NCI-H1105 (cell line): ENCODE measurements around the gene ZBTB7C.
"Not testable (repeated sequence)": the region's sequence is repeated elsewhere in the genome, so short reads cannot be mapped to it uniquely, and the experiment has no call there.

Experiments used
- DNase-seq: peaks from one replicate; lab custom pipeline; 2025; lab: John Stamatoyannopoulos, UW

ZBTB7C gene

DNA sequence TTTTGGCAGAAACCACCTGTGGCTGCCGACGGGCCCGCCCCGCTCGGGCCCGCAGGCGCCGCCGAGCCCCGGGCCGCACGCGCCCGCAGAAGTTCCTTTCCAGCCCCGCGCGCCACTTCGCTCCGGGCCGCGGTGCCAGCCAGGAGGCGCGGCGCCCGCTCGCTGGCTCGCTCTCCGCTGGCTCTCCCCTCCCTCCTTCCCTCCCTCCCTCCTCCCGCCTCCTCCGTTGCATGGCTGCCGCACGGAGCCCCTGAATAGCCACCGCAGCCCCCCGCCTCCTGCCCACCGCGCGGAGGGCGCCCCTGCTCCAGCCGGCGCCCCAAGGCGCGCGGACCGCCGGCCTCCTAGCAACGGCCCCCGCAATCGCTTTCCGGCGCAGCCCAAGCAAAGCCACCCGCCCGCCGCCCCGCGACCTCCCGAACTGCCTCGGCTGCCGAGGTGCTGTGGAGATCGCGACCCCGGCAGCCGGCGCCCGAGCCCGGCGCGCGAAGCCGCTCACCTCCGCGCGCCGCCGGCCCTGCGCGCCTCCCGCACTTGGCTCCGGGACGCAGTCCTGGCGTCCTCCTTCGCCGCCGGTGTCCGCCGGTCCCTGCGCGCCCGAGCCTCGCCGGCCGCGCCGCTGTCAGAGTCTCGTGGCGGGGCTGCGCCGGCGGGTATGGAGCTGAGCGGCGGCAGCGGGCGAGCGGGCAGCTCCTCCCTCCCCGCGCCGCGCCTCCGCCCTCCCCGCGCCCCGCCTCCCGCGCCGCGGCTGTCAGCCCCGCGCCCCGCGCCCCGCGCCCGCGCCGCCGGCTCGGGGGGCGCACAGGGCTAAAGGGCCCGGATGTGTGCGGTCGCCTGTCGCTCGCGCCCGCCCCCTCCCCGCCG lies at the start of gene ZBTB7C:
TSS of gene ZBTB7C (minus strand) at position 657 of the 864 bp plus-strand sequence.
- peak; percentile 19 for DNase-seq

DNA sequence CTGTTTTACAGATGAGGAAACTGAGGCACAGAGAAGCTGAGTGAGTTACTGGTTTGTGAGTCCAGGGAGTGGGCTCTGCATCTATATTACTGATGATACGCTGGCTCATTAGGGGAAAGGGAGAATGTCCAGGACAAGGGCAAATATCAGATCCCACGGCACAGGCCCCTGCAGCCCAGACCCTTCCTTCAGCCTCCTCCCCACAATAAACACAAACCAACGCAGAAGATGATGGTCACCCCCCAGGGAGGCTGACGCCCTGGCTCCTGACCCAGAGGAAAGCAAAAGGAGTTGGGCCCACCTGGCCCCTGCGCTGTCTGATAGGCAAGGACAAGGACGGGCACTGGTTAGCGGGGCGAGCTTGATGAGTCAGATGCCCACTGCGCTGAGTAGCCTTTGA lies 47.7 kb upstream of the ZBTB7C start:
- DNase-seq, result no peak

DNA sequence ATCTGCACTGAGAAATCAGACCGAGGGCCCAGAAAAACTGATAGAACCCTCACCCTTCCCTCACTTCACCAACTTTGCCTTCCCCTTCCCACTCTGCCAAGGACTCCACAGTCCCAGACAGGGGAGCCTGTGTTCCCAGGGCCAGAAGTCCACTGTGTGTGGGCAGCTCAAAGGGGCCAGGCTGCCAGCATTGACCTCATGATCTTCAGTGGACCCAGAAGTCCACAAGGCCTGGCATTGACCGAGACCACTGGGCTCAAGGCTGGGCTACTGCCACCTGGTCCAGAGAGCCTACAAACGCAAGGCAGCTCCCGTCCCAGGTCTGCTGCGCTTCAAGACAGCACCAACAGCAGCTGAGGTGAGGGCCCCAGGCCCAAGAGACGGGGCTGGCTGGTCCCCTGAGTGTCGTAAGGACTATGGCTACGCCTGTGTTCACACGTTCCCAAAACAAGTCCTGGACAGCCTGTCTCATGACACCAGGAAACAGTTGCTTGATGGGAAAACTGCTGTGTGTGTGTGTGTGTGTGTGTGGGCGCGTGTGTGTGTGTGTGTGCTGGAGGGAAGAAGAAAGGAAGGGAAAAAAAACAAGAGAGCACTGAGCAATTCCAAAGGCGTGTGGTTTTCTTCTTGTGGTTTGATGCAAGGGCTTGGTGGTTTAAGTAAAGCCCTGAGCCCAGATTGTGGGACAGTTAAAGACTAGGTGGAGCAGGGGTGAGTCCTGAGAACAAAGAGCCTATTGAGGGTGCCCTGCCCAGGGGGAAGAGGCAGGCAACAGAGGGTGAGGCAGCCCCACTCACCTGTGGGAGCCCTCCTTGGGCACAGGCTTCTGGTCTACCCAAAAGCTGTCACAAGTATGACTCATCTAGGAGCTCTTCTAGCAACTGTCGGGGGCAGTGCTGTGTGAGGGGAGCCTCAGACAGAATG lies 46.6 kb upstream of the ZBTB7C start:
- DNase-seq, result no peak

DNA sequence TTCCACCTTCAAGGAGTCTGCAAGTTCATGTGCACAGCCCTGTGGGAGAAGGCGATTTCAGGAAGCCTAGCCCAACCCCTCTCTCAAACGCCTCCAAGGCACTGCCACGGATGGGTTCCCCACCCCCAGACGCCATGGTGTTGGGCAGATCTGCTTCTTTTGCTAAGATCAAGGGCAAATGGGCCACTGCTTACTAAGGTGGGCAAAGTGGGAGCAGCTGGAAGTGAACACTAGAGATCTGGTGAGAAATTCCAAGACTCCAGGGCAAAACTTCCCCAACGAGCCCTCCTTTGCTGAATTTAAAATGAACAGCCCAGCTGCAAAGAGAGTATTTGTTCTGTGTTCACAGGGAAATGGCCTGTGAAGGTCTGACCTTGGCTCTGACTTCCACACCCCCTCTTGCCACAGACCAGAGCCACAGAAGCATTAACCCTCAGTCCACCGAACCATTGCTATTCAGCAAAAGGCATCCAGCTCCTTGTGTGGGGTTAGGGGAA lies 45.1 kb upstream of the ZBTB7C start:
- no peak for DNase-seq

DNA sequence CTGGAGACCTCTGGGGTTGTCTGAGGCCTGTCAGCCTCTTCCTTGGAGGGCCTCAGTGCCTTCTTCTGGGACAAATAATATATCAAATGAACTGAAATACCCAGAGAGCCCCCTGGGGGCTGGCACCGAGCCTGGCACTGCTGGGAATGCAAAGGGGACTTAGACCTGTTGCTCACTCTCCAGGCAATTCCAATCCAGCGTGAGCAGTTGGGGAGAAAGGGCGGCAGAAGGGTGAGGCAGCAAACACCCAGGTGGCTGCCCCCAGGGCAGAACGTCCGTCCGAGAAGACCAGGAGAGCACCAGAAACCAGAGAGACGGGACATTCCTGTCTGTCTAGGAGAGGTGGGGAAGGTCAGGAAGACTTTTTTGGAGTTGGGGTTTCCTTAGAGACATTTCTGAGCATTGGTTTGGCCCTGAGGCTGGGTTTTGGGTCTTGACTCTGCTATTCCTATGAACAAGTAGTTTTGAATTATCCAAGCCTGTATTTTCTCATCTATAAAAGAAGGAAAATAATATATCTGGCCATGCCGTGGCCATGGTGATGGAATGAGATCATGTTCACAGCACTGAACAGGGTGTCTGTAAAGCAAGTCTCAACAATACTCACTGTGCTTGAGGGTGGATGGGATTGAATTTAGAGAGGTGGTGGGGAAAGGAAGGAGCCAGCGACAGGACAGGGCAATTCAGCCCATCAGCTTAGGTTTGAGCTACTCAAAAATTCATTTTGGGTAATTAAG lies 44.3 kb upstream of the ZBTB7C start:
- no peak for DNase-seq

DNA sequence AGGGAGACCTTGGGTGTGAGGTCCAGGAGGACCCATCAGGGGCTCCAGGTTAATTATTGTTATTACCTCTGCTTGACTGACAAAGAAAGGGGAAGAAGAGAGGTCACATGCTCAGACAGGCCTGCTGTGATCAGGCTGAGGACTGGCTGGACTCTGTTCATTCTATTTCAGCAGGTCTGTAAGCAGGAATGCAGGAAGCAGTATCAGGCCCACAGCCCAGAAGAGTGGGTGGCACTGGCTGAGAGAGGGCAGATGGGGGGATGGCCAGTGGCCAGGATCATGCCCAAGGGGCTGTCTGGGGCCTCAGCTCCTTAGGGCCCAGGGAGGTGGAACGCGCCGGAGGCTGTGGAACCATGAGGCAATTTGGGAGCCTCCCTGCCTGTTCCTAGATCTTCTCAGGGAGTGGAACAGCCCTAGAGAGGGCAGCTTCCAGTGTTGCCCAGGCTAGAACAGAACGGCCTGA lies 43.7 kb upstream of the ZBTB7C start:
- no peak for DNase-seq

- DNase-seq, result no peak
Measured at GRCh38 chr18:48450685-48451084, 41.5 kb upstream of the ZBTB7C start.

DNA sequence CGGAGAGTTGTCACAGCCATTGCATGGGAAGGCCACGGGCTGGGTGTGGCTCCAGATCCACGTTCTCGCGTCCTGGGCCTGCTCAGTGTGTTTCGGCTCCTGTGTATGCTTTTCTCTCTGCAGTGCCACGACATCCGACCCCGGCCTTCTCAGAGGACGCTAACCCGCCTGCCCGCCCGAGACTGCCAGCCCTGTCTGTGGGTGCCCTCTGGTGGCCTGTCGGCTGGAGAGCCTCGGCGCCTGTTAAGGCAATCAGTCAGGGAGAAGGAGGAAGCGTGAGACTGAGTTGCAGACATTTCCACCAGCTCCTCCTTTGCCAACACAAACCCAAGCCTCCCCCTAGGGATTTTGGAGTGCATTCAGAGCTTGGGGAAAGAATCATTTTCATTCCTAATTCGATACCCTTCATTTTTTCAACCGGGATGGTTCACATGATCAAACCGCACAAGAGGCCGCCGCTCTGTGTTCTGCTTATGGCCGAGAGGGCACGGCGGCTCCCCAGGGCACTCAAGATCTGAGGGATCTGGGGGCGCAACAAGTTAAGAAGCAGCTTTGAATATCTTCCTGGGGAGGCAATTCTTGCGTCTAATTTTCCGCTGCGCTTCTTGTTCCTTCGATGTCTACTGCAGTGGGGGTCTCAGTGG lies 37.5 kb upstream of the ZBTB7C start:
- peak; percentile 64 for DNase-seq

GRCh38 chr18:48445540-48445939 lies 36.4 kb upstream of the ZBTB7C start:
- DNase-seq, result peak; percentile 66

- DNase-seq, result no peak
Measured at GRCh38 chr18:48442761-48443160, 33.6 kb upstream of the ZBTB7C start.

DNA sequence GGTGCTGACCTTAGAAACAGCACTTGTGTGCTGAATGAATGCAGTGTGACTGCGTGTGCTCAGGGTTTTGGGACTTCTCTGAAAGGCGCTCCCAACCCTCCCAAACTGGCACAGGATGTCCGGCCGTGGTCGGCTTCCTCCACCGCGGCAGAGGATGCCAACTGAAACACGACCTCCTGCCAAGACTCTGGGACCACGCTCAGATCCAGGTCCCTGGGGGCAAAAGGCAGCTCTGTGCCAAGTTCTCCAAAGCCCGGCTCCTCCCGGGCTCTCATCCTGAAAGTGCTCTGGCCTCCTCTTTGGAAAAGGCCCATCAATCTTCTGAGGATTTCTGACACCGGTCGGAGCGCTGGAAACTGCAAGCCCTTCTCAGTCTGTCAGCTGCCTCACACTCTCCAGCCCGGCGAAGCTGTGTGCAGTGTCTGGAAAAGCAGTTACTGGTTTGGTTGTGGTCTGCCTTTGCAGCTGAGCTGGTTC lies 32.3 kb upstream of the ZBTB7C start:
- DNase-seq, result peak; percentile 55

- DNase-seq, result no peak
Measured at GRCh38 chr18:48440924-48441323, 31.7 kb upstream of the ZBTB7C start.

GRCh38 chr18:48436907-48437306 lies 27.7 kb upstream of the ZBTB7C start:
- no peak for DNase-seq

GRCh38 chr18:48434382-48434781 lies 25.2 kb upstream of the ZBTB7C start:
- DNase-seq, result not testable (repeated sequence)

- no peak for DNase-seq
Measured at GRCh38 chr18:48433541-48433940, 24.4 kb upstream of the ZBTB7C start.

DNA sequence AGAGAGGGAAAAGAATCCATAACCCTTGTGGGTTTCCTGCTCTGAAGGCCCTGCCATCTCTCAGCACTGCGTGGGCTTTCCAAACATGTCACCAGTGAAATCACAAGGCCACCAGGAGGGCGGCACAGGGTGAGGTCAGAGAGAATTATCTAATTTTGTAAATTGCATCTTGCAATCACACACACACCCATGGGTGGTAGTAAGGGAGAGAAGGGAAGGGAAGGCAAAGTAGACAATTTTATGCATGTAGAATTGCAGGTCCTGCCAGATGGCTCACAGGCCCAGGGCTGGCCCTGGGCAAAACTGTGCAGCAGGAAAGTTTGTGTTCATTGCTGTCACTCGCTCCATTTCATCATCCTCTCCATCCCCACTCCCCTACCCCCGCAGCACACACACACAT lies 21.0 kb upstream of the ZBTB7C start:
- no peak for DNase-seq

- no peak for DNase-seq
Measured at GRCh38 chr18:48428475-48429177, 19.4 kb upstream of the ZBTB7C start.

DNA sequence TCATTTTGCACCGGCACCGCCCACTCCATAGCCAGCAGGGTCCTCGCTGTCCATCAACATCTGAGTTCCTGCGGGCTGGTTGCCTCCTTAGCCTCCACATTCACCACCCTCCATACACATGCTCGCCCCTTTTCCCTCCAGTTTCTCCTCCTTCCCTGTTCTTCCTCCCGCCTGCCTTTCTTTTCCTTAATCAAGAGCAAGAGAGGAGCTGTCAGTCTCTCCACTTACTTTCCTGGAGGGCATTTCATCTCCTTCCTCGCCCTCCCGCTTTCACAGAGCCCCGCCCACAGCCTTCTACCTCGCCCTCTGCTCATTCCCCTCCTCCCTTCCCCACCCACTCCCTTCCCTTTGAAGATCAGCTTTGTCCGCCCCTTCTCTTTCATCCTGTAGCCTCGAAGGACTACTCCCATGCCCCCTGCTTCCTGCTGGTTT lies 13.8 kb upstream of the ZBTB7C start:
- no peak for DNase-seq

GRCh38 chr18:48419277-48420022 lies 10.3 kb upstream of the ZBTB7C start:
- no peak for DNase-seq
